Neural progenitor cell (in vitro differentiated cells): Measurements from ENCODE around the gene BRD4. TPM values are rescaled to one million over a fixed set of nuclear protein-coding genes. Genes with fewer than 3 reads are reported as not detected.

Experiments used
- DNase-seq: peaks from one replicate; pipeline ENCODE4 v3.0.0-alpha.2; 2016; ENCODE audit warnings: low spot score
- H2AFZ ChIP-seq: fragments of 200-600 bp; sonication (generic); replicated peaks from 2 replicates; pipeline ENCODE4 v1.6.1; 2016; ENCODE audit warnings: antibody characterized with exemption
- H3F3A ChIP-seq: fragments of 200-600 bp; sonication (generic); 2 replicates; pipeline ENCODE4 v1.6.1; 2016; ENCODE audit warnings: antibody characterized with exemption, low read depth
- H3K27ac ChIP-seq: fragments of 200-600 bp; sonication (generic); 2 replicates; pipeline ENCODE4 v1.5.1; 2016; ENCODE audit warnings: mild to moderate bottlenecking
- H3K27me3 ChIP-seq: fragments of 200-600 bp; sonication (generic); 2 replicates; pipeline ENCODE4 v1.6.1; 2016; ENCODE audit warnings: mild to moderate bottlenecking, moderate library complexity
- H3K36me3 ChIP-seq: fragments of 200-600 bp; sonication (generic); 2 replicates; pipeline ENCODE4 v1.5.1; 2016
- H3K4me1 ChIP-seq: fragments of 200-600 bp; sonication (generic); 2 replicates; pipeline ENCODE4 v1.6.1; 2016; ENCODE audit warnings: mixed run types
- H3K4me2 ChIP-seq: fragments of 200-600 bp; sonication (generic); 2 replicates; pipeline ENCODE4 v1.6.1; 2016
- H3K4me3 ChIP-seq: fragments of 200-600 bp; sonication (generic); 2 replicates; pipeline ENCODE4 v1.5.1; 2016
- H3K79me2 ChIP-seq: fragments of 200-600 bp; sonication (generic); 2 replicates; pipeline ENCODE4 v1.6.1; 2016; ENCODE audit warnings: low read depth
- H3K9ac ChIP-seq: fragments of 200-600 bp; sonication (generic); 2 replicates; pipeline ENCODE4 v1.6.1; 2016
- H3K9me3 ChIP-seq: fragments of 200-600 bp; sonication (generic); 2 replicates; pipeline ENCODE4 v1.5.1; 2016; ENCODE audit warnings: low read depth
- H4K20me1 ChIP-seq: fragments of 200-600 bp; sonication (generic); 2 replicates; pipeline ENCODE4 v1.6.1; 2016; ENCODE audit warnings: low read depth
- H3K27ac Mint-ChIP-seq: 3 replicates; pipeline ENCODE4 v1.8.0; 2021; ENCODE audit warnings: mixed read lengths
- H3K27me3 Mint-ChIP-seq: 2 replicates; pipeline ENCODE4 v1.8.0; 2022; ENCODE audit warnings: low read depth, mild to moderate bottlenecking, inconsistent platforms, moderate library complexity, mixed read lengths; ENCODE audit not compliant: insufficient read depth
- H3K36me3 Mint-ChIP-seq: 3 replicates; pipeline ENCODE4 v1.8.0; 2021; ENCODE audit warnings: mixed read lengths
- H3K4me1 Mint-ChIP-seq: 3 replicates; pipeline ENCODE4 v1.8.0; 2021; ENCODE audit warnings: mixed read lengths
- H3K4me3 Mint-ChIP-seq: 3 replicates; pipeline ENCODE4 v1.8.0; 2021; ENCODE audit warnings: mild to moderate bottlenecking, moderate library complexity, mixed read lengths
- H3K9me3 Mint-ChIP-seq: 3 replicates; pipeline ENCODE4 v1.8.0; 2020; ENCODE audit warnings: mixed read lengths
- EZH2 ChIP-seq: fragments of 200-600 bp; sonication (generic); IDR thresholded peaks from 2 replicates; pipeline ENCODE4 v1.6.1; 2017; ENCODE audit warnings: antibody characterized with exemption, mild to moderate bottlenecking, moderate library complexity
- EZH2phosphoT487 ChIP-seq: fragments of 200-600 bp; sonication (generic); IDR thresholded peaks from 2 replicates; pipeline ENCODE4 v1.6.1; 2017; ENCODE audit warnings: antibody characterized with exemption
- total RNA-seq: library from RNA; depleted of rRNA; stranded (reverse); fragments of >200 nt; gene quantifications from 2 replicates; pipeline ENCODE4 v1.2.3, GENCODE V29; 2015; ENCODE audit warnings: low replicate concordance
- TF ChIP-seq, protein P1 (sequence below): fragments of 200-600 bp; sonication (generic); IDR thresholded peaks from 2 replicates; pipeline ENCODE4 v1.5.1; 2017; ENCODE audit warnings: antibody characterized with exemption, mild to moderate bottlenecking

The BRD4 gene
- total RNA-seq, 1 donor from 2014 or later, result 14.5 TPM

DNA sequence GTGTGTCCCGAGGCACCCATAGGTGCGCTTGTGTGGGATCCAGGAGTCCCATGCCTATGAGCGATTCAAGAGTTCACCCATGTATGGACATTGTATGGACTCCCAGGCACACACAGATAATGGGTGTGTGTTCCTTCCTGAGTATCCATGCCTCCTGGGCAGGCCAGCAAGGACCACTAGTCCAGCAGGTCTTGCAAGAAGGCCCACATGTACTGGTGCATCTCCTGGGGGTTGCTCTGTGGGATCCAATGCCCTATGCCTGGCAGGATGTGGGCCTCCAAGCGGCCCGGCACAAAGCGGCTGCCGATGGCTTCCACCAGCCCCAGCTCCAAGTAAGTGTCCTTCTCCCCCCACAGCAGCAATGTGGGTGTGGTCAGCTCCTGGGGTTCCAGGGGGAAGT is 105.1 kb downstream of the BRD4 start:
- no peak overlapping the region for H3K4me3 Mint-ChIP-seq
- H3K36me3 Mint-ChIP-seq, result no peaks in the 10 kb centered on the region
- peak overlapping the region; percentile 3 for H3K27ac Mint-ChIP-seq
- Histone ChIP-seq H3K27ac (no peak overlapping the region), H3K79me2 (no peaks in the 10 kb centered on the region), H3K36me3 (no peaks in the 10 kb centered on the region), H4K20me1 (peaks cover 8% of the 10 kb centered on the region), H2AFZ (no peak overlapping the region), H3K4me1 (no peaks in the 10 kb centered on the region), H3K27me3 (peaks cover 11% of the 10 kb centered on the region), H3K9ac (no peak overlapping the region), H3F3A (peaks cover 21% of the 10 kb centered on the region), H3K4me3 (no peak overlapping the region), H3K9me3 (no peaks in the 10 kb centered on the region), H3K4me2 (no peak overlapping the region)
- H3K4me1 Mint-ChIP-seq, result peaks cover 26% of the 10 kb centered on the region
- no peak for DNase-seq
- TF ChIP-seq EZH2phosphoT487 (no peak), EZH2 (no peak)
- TF ChIP-seq, protein P1, sequence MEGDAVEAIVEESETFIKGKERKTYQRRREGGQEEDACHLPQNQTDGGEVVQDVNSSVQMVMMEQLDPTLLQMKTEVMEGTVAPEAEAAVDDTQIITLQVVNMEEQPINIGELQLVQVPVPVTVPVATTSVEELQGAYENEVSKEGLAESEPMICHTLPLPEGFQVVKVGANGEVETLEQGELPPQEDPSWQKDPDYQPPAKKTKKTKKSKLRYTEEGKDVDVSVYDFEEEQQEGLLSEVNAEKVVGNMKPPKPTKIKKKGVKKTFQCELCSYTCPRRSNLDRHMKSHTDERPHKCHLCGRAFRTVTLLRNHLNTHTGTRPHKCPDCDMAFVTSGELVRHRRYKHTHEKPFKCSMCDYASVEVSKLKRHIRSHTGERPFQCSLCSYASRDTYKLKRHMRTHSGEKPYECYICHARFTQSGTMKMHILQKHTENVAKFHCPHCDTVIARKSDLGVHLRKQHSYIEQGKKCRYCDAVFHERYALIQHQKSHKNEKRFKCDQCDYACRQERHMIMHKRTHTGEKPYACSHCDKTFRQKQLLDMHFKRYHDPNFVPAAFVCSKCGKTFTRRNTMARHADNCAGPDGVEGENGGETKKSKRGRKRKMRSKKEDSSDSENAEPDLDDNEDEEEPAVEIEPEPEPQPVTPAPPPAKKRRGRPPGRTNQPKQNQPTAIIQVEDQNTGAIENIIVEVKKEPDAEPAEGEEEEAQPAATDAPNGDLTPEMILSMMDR, result no peak
- H3K9me3 Mint-ChIP-seq, result peaks cover 2% of the 10 kb centered on the region
- peaks cover 15% of the 10 kb centered on the region for H3K27me3 Mint-ChIP-seq

DNA sequence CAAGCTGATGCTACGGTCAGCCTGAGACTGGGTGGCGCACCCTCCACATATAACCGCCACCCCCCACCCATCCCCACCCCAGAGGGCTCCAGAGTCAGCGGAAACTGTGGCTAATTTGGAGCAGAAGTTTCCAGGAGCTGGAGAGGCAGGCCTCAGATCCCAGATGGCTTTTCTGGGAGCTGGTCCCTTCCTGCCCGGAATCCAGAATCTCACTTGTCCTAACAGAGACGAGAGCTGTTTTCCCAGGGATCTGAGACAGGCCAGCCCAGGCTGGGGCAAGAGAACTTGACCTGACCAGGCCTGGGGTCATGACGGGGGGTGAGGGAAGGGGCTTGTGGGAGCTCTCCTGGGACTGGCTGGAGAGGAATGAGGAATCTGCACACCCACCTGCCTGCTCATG is 106.6 kb downstream of the BRD4 start:
- TF ChIP-seq, protein P1, result no peak
- TF ChIP-seq EZH2phosphoT487 (no peak), EZH2 (no peak)
- Histone ChIP-seq H3K79me2 (no peaks in the 10 kb centered on the region), H3K4me3 (no peak overlapping the region), H3F3A (peaks cover 12% of the 10 kb centered on the region), H3K36me3 (no peaks in the 10 kb centered on the region), H3K4me2 (no peak overlapping the region), H3K4me1 (no peaks in the 10 kb centered on the region), H4K20me1 (peaks cover under 1% of the 10 kb centered on the region), H3K9ac (no peak overlapping the region), H3K27ac (no peak overlapping the region), H3K27me3 (no peaks in the 10 kb centered on the region), H3K9me3 (no peaks in the 10 kb centered on the region), H2AFZ (no peak overlapping the region)
- Mint-ChIP-seq H3K36me3 (no peaks in the 10 kb centered on the region), H3K4me1 (peaks cover 31% of the 10 kb centered on the region), H3K27me3 (peaks cover 9% of the 10 kb centered on the region), H3K27ac (peak overlapping the region; percentile 50), H3K9me3 (peaks cover 2% of the 10 kb centered on the region), H3K4me3 (no peak overlapping the region)
- DNase-seq, result no peak

DNA sequence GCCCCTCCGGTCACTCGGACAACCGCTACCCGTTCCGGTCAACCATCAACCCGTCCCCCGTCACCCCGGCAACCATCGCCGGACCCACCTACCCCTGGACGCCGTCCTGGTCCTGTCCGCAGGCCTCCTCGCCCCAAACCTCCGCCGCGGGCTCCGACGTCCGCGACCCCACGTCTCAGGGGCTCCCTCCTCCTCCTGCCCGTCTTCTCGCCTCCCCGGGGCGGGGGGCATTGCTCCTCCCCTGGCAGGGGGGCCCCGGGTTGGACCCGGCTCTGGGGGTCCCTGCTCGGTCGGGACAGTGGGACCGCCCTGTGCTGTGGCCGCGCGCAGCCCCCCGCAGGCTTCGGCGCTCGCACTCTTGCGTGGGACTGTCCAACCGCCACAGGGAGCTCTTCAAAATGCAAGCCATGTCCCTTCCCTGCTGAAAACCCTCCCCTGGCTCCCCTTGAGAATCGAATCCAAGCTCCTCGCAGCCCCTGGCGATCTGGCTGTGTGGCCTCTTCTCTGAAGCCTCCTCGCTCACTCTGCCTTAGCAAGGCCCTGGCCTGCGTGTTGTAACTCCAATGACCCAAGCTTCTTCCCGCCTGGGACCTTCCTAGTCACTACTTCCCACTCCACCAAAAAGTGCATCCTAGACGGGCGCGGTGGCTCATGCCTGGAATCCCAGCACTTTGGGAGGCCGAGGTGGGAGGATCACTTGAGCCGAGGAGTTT is 108.5 kb downstream of the BRD4 start:
- Mint-ChIP-seq H3K27me3 (peaks cover 9% of the 10 kb centered on the region), H3K9me3 (peaks cover 2% of the 10 kb centered on the region), H3K4me1 (peaks cover 35% of the 10 kb centered on the region), H3K4me3 (peak overlapping the region; percentile 85), H3K36me3 (no peaks in the 10 kb centered on the region), H3K27ac (peak overlapping the region; percentile 99)
- Histone ChIP-seq H3F3A (peaks cover 12% of the 10 kb centered on the region), H3K4me1 (no peaks in the 10 kb centered on the region), H3K79me2 (no peaks in the 10 kb centered on the region), H3K27me3 (no peaks in the 10 kb centered on the region), H2AFZ (peak overlapping the region; percentile 46), H3K27ac (no peak overlapping the region), H3K4me3 (peak overlapping the region; percentile 56), H3K36me3 (no peaks in the 10 kb centered on the region), H4K20me1 (no peaks in the 10 kb centered on the region), H3K9ac (no peak overlapping the region), H3K9me3 (no peaks in the 10 kb centered on the region), H3K4me2 (peak overlapping the region; percentile 75)
- peak; percentile 56 for DNase-seq
- TF ChIP-seq, protein P1, result no peak
- TF ChIP-seq EZH2phosphoT487 (no peak), EZH2 (no peak)
